Skeletal muscle tissue (tissue), 4 donors: ENCODE results near the gene KLF13. TPM values are rescaled to one million over a fixed set of nuclear protein-coding genes. Genes with fewer than 3 reads are reported as not detected.

Experiments
- H3K27ac ChIP-seq: one replicate; pipeline ENCODE4 v1.7.0; 2013; ENCODE audit warnings: mild to moderate bottlenecking, low read depth, low read length, inconsistent platforms
- H3K27me3 ChIP-seq, 3 donors: one replicate each; pipeline ENCODE4 v1.7.0; 2013; ENCODE audit warnings: low read length in 3 of 3; ENCODE audit not compliant: control insufficient read depth in 3 of 3, insufficient read depth in 3 of 3
- H3K36me3 ChIP-seq, 3 donors: one replicate each; pipeline ENCODE4 v1.7.0; 2013; ENCODE audit warnings: low read length in 3 of 3; ENCODE audit not compliant: control insufficient read depth in 3 of 3, insufficient read depth in 3 of 3
- H3K4me1 ChIP-seq, 3 donors: one replicate each; pipeline ENCODE4 v1.7.0; 2013; ENCODE audit warnings: low read length in 3 of 3, mild to moderate bottlenecking in 3 of 3; ENCODE audit not compliant: control insufficient read depth in 3 of 3, insufficient read depth in 3 of 3
- H3K4me3 ChIP-seq, 3 donors: one replicate each; pipeline ENCODE4 v1.7.0; 2013; ENCODE audit warnings: low read length in 3 of 3
- H3K9ac ChIP-seq, 3 donors: one replicate each; pipeline ENCODE4 v1.7.0; 2013; ENCODE audit warnings: low read length in 3 of 3, mild to moderate bottlenecking in 3 of 3, moderate library complexity in 2 of 3, low read depth in 1 of 3
- H3K9me3 ChIP-seq, 3 donors: one replicate each; pipeline ENCODE4 v1.7.0; 2013; ENCODE audit warnings: low read length in 3 of 3; ENCODE audit not compliant: control insufficient read depth in 3 of 3
- total RNA-seq: library from RNA; depleted of rRNA; stranded (reverse); fragments of >200 nt; gene quantifications from one replicate; pipeline ENCODE4 v1.2.3, GENCODE V29; 2014
- donor health status: Osteomylitis.

KLF13 gene
- total RNA-seq, 1 donor from 2014 or later, result 20.4 TPM

DNA sequence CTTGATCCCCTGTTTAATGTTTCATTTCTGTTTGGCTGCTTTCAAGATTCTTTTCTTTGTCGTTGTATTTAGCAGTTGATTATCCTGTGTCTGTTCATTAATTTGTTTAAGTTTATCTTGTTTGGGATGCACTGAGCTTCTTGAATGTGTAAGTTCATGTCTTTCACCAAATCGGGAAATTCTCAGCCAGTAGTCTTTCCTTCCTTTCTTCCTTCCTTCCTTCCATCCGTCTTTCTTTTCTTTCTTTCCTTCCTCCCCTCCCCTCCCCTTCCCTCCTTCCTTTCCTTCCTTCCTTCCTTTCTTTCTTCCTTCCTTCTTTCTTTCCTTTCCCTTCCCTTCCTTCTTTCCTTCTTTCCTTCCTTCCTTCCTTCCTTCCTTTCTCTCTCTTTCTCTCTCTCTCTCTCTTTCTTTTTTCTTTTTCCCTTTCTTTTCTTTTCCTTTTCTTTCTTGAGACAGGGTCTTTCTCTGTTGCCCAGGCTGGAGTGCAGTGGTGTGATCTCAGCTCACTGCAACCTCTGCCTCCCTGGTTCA lies 35.5 kb upstream of the KLF13 start:
- Histone ChIP-seq H3K27me3 (no peaks in the 10 kb centered on the region), H3K27ac (no peak overlapping the region), H3K9ac (no peak overlapping the region)

DNA sequence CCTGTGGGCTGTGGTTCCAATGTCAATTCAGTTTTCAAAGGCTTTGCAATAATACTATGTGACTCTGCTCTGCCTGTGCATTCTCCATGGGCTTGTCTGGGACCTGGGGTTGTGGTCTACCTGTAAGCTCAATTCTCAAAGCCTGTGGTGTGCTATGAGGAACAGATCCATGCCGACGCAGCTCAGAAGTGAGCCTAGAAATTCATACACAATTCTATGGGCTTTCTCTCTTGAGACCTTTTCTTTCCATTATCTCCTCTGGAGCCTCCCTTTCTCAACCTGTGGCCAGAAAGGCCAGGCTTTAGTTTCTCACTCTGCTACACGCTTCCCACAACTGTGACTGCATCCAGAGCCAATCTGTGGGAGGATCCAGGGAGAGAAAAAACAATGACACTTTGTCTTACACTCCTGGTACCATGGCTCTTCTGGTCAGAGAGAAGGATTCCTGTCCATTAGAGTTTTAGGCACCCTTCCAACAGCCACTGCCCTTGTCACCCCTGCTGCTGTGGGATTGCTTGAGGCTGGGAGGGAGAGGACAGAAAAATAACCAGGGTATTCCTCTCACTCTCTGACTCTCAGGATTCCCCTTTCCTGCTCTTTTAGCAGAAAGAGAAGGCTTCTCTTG lies 34.1 kb upstream of the KLF13 start:
- Histone ChIP-seq H3K36me3 (no peaks in the 10 kb centered on the region), H3K9me3 (no peaks in the 10 kb centered on the region), H3K4me3 (no peak overlapping the region), H3K9ac (no peak overlapping the region), H3K4me1 (peaks cover 0 to 5% (median 3%) of the 10 kb centered on the region in 3 donors), H3K27me3 (no peaks in the 10 kb centered on the region), H3K27ac (no peak overlapping the region)

More for the DNA sequence above, 35.5 kb upstream of the KLF13 start:
- Histone ChIP-seq H3K9me3 (no peaks in the 10 kb centered on the region), H3K36me3 (no peaks in the 10 kb centered on the region), H3K4me3 (no peak overlapping the region), H3K4me1 (no peaks in the 10 kb centered on the region)

DNA sequence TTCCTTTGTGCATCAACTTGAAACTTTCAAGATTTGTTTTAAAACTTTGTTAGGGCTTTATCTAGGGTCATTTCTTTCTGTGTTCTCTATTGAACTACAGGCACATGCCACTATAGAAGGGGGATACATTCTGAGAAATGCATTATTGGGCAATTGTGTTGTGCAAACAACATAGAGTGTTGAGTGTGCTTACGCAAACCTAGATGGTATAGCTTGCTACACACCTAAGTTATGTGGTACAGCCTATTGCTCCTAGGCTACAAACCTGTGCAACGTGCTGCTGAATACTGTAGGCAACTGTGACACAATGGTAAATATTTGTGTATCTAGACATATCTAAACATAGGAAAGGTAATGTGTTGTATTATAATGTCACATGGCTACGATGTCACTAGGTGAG lies 33.0 kb upstream of the KLF13 start:
- Histone ChIP-seq H3K4me1 (peaks cover 0 to 5% (median 3%) of the 10 kb centered on the region in 3 donors), H3K4me3 (no peak overlapping the region), H3K9ac (no peak overlapping the region), H3K9me3 (no peaks in the 10 kb centered on the region), H3K27ac (no peak overlapping the region), H3K27me3 (no peaks in the 10 kb centered on the region), H3K36me3 (no peaks in the 10 kb centered on the region)

DNA sequence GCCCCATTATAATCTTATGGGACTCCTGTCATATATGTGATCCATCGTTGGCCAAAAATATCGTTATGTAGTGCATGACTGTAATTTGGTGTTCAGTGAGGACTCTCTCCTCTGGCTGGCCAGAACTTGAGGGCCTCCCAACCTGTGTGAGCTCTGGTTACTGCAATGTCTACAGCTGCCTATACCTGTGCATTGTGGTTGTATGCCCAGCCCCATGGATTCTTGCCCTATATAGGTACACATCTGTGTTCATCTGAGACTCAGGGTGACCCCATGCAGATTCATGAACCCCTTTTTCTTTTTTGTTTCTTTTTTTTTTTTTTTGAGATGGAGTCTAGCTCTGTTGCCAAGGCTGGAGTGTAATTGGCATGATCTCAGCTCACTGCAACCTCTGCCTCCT lies 32.6 kb upstream of the KLF13 start:
- Histone ChIP-seq H3K27me3 (no peaks in the 10 kb centered on the region), H3K36me3 (no peaks in the 10 kb centered on the region), H3K4me3 (no peak overlapping the region)

DNA sequence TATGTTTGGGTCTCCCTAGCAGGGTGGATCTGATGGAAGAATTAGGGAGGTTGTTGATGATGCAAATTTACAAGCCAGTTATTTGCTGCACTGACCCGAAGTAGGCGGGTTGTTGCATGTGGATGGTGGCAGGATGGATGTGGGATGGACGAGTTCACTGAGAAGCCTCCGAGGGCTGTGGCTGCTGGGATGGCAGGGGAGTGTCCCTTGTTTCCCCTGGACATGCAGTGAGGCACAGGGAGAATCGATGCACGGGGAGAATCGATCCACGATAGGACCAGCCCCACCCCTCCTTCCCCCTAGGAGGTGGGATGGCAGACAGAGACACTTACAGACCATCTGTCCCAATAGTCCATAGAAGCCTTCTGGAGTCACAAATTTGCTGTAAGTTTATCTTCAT lies 31.0 kb upstream of the KLF13 start:
- no peaks in the 10 kb centered on the region for H3K27me3 ChIP-seq

More for the DNA sequence above, 32.6 kb upstream of the KLF13 start:
- Histone ChIP-seq H3K9ac (no peak overlapping the region), H3K4me1 (peaks cover 0 to 5% (median 3%) of the 10 kb centered on the region in 3 donors), H3K9me3 (no peaks in the 10 kb centered on the region), H3K27ac (no peak overlapping the region)

DNA sequence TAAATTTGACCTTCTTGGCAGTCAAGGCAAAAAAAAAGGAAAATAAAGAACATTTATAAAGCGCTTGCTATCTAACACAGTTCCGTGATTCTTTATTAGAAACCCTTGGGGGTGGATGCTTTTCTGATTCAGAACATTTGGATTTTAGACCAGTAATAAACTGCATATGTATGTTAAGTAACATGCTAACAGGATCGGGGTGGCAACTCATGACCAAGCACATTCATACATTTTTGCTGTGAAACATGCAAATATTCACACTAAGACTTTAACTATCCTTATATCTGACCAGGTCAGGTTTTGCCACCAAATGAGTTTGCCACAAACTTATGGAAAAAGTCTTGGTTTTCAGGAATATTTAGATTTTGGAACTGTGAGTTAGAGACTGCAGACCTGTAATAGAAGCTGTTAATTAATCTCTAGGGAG lies 30.4 kb upstream of the KLF13 start:
- no peak overlapping the region for H3K4me3 ChIP-seq
- H3K27ac ChIP-seq, result no peak overlapping the region
- H3K36me3 ChIP-seq, result no peaks in the 10 kb centered on the region
- H3K9ac ChIP-seq, result no peak overlapping the region
- H3K27me3 ChIP-seq, result no peaks in the 10 kb centered on the region
- peaks cover 1 to 8% (median 5%) of the 10 kb centered on the region in 3 donors for H3K4me1 ChIP-seq
- no peaks in the 10 kb centered on the region for H3K9me3 ChIP-seq

More for the DNA sequence above, 31.0 kb upstream of the KLF13 start:
- Histone ChIP-seq H3K36me3 (no peaks in the 10 kb centered on the region), H3K4me3 (no peak overlapping the region), H3K9me3 (no peaks in the 10 kb centered on the region), H3K4me1 (peaks cover 0 to 5% (median 3%) of the 10 kb centered on the region in 3 donors), H3K27ac (no peak overlapping the region), H3K9ac (no peak overlapping the region)

DNA sequence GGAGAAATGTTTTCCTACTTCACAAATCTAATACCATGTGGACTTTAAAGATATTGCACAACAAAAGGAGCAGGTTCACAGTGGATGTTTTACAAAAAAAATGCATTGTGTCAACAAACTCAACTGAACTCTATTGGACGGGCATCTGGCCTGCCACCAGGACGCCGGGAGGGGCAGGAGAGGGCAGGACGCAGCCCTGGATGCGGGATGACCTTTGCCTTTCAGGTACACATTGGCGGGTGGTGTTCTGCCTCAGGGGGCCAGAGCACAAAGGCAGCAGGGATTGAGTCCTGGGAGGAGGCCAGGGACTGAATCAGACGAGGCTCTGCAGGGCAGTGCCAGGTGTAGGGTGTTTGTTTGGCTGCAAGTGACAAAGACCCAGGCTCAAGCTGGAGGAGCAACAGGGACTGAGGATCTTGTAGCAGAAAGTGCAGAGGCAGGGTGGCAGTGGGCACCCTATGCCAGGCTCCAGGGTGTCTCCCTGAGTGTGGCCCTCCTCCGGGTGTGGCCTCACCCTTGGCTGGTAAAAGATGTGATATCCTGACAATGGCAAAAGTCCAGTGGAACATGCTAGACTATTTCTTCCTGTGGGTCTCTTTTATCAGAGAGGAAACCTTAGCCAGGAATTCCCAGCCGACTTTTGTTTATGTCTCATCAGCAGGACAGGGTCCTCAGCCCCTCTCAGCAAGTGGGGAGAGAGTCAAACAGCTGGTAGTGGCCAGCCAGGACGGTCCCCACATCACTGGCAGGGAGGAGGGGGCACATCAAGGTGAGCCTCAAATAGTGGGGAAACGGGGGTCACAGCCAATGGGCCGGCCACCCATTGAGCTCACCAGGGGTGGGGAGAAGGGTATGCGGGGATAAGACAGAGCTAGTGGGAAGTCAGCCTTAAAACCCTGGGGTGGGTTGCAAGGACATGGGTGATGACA lies 29.7 kb upstream of the KLF13 start:
- no peak overlapping the region for H3K9ac ChIP-seq
- H3K36me3 ChIP-seq, result no peaks in the 10 kb centered on the region

DNA sequence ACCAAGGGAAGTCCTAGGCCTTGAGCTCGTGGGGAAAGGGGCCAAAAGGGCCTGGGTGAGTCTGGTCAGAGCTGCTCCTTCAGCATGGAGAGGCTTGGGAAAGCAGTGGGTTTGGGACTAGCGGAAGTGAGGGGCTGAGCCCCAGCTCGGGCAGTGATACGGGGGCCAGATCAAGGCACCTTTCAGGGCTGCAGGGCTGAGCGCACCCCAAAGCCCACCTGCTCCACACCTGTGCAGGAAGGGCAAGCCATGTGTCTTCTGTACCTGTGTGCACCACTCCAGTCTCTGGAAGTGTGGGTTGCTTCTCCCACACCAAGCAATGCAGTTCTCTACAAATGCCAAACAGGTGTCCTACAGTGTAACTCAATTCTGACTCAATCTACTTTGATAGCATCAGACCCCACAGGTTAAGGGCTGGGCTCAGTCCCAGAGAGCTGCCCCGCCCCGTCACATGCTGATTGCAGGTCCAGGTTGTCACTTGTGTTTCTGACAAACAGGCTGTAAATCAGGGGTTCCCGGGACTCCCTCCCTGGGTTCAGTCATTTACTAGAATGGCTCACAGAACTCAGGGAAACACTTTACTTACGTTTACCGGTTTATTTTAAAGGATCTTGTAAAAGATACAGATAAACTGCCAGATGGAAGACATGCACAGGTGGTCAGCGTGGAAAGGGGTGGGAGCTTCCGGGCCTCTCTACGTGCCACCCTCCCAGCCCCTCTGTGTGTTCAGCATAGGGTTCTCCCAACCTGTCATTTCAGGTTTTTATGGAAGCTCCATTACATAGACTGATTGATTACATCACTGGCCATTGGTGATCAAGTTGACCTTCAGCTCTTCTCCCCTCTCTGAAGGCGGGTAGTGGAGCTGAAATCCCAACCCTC lies 28.8 kb upstream of the KLF13 start:
- Histone ChIP-seq H3K9ac (no peak overlapping the region), H3K27ac (no peak overlapping the region), H3K4me3 (no peak overlapping the region), H3K27me3 (no peaks in the 10 kb centered on the region), H3K36me3 (no peaks in the 10 kb centered on the region), H3K9me3 (no peaks in the 10 kb centered on the region), H3K4me1 (peaks cover 6 to 16% (median 12%) of the 10 kb centered on the region in 3 donors)

More for the DNA sequence above, 29.7 kb upstream of the KLF13 start:
- Histone ChIP-seq H3K4me3 (no peak overlapping the region), H3K4me1 (peaks cover 5 to 12% (median 11%) of the 10 kb centered on the region in 3 donors), H3K27me3 (no peaks in the 10 kb centered on the region), H3K27ac (no peak overlapping the region), H3K9me3 (no peaks in the 10 kb centered on the region)

DNA sequence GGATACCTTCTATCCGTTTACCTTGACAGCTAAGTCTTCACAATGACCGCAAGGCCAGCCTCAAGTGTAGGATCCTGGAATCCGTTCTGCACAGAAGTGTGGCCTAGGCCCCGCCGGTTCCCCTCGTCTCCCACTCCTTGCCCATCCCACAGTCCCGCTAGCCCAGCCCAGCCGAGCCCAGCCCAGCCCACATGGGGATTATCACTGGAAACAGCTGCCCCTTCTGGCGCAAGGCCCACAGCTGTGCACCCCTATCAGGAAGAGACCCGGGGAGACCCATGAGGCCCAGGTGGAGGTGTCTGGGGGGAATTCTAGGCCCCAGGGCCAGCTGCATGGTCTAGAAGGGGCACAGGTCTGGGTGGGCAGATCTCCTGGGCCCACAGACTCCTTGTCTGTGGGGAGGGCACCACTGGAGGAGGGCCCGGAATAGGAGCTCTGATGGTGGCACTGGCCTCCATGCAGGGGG lies 27.9 kb upstream of the KLF13 start:
- Histone ChIP-seq H3K4me1 (peaks cover 10 to 20% (median 12%) of the 10 kb centered on the region in 3 donors), H3K9ac (no peak overlapping the region), H3K4me3 (no peak overlapping the region), H3K9me3 (no peaks in the 10 kb centered on the region), H3K36me3 (no peaks in the 10 kb centered on the region), H3K27ac (no peak overlapping the region), H3K27me3 (no peaks in the 10 kb centered on the region)
